ENCODE results near the gene CYP46A1.

Gene CYP46A1

DNA sequence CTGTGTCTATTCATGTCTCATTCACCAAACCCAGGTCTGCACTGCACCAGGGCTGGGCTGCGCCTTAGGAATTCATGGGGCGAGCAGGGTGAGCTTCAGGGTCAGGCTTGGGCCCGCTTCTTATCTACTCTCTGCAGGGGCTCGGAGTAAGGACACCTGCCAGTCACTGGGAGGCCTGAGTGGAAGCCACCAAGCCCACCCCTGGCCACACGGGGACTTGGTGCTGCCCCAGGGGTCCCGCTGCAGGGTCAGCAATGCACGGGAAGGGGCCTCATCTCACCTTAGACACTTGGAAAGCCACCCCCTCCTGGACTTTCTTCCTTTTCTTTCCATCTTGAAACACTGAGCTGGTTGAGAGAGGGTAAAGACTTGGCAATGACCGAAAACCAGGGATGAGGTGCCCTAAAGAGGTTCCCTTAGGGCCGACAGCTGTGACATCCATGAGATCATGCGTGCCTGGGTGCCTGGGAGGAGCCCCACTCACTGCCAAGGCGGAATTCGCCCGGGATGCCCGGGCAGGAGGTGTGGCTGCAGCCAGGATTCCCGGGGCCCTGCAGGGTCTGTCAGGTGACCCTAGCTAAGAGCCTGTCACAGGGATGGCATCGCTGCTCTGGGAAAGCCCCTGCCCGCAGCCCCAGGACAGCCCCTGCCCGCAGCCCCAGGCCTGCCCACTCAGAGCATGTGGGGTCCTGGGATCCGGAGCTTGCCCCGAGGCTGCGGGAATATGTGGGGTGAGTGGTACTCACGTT lies 63.7 kb downstream of the CYP46A1 start:
- DNase-seq = no peak

DNA sequence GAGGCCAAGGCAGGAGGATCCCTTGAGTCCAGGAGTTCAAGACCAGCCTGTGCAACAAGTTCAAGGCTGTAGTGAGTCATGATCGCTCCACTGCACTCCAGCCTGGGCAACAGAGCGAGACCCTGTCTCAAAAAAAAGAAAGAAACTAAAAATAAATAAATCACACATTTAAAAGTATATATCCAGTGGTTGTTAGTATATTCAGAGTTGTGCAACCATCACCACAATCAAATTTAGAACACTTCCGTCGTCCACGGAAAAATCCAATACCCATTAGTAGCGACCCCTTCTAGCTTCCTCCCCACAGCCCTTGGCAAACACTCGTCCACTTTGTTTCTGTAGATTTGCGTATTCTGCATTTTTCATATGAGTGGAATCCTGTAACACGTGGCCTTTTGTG lies 64.4 kb downstream of the CYP46A1 start:
- DNase-seq = no peak

DNA sequence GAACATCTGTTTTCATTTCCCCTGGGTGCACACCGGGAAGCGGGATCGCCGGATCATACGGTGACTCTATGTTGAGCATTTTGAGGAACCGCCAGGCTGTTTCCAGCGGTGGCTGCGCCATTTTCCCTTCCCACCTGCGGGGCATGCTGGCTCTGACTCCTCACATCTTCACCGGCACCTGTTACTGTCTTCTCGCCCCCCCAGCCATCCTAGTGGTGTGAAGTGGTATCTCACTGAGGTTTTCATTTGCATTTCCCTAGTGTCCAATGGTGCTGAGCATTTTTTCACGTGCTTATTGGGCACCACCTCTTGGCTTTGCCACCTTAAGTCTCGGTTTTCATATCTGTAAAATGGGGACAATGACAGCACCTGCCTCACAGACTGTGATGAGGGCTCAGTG lies 65.0 kb downstream of the CYP46A1 start:
- peak; percentile 36 for DNase-seq

DNA sequence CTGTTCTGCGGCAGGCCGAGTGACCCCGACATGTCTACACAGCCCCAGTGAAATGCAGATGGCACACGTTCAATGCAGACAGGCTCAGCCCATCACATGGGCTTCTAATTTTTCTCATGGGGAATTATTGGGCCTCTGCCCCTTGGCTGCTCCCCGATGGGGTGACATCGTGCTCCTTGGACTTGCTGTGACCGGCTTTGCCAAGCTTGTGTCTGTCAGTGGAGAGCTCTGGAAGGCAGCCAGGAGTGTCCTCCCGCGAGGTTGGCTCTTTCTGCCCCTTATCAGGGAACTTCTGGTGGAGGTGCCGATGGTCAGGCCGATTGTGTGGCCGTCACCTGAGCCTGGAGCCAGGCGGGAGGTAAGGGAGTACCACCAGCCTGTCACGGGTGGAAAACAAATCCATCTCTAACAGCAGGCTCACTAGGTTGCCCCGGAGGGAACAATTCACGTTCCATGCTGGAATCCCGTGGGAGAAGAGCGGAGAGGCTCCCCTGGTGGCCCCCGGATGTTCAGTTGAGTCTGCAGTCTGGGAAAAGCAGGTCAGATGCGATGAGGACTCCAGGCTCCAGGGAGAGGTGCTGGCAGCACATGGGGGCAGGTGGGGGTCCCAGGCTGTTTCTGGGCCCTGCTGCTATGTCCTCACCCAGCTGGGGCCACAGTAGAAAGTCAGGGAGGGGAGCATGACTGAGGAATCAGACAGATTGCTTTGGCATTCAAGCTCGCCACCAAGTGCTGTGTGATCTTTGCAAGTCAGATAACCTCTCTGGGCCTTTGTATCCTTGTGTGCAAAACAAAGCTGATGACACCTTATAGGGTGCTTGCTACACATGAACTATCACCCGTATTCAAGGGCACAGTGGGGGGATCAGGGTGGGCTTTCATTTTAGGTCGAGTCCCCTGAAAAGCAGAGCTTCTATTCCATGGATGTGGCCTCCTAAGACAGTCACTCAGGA lies 65.9 kb downstream of the CYP46A1 start:
- no peak for DNase-seq

DNA sequence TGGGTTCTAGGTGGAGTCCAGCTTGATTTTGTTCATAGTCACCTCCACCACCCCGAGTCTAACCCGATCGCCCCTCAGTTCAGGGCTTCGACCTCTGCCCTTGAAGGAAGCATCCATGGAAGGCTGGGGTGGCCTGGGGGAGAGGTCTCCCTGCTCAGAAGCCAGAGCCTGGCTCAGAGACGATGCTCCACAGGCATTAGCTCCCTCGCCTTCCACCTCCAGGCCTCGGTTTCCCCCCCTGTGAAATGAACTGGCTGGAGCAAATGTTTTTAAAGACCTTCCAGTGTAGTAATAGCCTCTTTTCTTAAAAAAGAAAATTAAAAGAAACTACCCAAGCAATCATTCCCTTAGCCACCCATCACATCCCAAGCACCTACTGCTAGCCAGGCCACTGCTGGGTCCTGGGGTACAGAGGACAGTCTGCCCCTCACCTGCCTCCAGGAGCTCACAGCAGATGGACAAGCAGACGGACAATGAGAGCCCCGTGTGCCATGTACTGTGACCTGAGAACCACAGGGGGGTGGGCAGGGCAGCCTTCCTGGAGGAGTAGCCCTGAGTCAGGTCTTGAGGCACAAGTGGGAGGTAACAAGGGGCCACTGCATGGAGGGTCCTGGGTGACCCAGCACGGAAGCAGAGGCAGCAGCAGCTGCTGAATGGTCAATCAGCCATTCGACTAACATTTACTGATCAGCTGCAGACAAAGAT lies 66.8 kb downstream of the CYP46A1 start:
- no peak for DNase-seq

DNA sequence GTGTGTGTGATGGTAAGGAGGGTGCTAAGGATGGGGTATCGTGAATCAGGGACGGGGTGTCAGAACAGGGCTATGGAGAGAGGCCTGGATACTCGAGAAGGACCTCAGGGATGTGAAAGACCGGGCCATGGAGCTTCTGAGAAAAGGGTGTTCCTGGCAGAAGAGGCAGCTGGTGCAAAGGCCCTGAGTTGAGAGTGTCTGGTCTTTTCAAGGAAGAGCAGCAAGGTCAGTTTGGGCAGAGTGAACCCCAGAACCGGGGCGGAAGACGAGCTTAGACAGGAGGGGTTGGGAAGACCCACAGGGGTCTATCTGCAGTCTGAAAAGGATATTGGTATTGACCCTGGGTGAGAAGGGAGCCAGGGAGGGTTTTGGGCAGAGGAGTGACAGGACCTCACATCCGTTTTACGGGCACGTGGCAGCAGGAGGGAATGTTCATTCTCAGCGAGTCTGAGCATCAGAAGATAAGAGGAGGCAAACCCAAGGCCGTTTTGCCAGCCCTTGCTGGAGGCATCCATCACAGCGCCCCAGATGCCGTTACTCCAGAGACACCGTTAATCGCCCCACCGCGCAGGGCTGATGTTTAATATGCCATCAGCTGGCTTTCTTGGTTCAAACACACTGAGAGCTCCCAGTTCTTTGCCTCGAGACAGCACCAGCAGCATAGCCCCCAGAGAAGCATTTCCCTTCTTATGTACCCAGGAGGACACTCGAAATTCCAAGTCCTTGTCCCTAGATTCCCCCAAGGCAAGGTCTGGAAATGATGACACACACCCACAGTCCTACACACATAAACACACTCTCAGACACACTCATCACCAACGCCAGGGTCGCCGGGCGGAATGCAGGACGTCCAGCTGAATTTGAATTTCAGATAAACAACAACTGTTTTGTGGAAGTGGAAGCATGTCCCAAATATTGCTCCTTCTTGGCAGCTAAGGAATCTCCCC lies 67.7 kb downstream of the CYP46A1 start:
- peak; percentile 7 for DNase-seq

DNA sequence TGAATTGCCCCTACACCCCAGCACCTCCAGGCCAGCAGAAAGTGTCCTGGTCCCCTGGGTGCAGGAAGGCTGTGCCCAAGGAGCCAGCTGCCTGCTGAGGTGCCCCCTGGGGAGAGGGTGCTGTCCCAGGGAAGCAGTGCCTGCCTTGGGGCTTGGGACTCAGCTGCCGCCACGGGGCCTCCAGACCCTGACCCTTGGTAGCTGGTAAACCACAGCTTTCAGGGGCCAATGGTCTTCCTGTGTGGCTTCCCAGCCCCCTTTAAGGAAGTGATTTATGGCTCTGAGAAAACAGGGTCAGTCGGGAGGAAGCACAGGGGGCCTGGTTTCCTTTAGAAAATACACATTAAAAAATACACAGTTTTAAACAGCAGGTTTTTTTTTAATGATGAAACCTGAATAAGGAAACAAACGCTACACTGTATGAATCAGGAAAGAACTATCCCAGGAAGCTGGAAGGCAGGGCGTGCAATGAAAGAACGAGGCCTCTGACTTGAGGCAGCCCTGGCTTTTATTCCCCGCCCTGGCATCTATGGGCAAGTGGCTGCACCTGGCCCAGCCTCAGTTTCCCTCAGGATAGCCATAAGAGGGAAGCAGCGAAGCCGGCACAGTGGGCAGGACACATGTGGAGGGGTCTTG lies 68.5 kb downstream of the CYP46A1 start:
- no peak for DNase-seq

DNA sequence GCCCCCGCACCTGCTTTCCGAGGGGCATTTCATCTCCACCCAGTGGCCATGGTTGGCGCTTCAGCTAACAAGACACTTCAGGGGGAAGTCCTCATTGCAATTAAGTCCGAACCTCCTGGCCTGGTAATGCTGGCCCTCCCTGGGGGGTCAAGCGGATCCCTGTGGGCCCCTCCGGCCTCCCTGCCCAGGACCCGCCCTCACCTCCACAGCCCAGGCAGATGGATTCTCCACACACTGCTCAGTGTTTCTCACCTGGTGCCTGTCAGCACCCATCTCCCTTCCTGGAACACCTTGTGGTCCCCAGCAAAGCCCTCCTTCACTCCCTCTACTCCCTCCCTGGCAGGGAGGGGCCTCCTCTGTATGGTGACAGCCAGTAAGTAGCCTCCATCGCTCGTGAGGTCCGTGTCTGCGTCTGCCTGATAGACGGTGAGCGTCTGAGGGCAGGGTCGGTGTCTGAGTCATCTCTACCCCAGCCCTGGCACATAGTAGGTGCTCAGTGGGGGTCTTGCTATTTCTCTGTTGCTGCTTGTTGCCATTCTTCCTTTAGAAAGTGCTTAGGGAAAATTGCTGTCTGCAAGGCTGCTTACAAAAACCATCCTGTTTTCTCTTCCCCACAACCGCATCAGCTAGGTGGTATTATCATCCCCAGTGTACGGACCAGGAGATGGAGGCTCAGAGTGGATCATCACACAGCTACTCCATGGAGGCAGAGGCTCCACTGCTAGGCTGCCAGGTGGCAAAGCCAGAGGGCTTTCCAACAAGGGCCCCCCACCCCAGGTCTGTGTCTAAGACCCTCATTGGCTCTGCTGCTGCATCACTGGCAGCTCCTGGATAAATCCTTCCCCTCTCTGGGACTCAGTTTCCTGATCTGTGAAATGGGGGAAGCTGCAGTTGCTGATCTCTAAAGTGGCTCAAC lies 69.4 kb downstream of the CYP46A1 start:
- DNase-seq = peak; percentile 48

DNA sequence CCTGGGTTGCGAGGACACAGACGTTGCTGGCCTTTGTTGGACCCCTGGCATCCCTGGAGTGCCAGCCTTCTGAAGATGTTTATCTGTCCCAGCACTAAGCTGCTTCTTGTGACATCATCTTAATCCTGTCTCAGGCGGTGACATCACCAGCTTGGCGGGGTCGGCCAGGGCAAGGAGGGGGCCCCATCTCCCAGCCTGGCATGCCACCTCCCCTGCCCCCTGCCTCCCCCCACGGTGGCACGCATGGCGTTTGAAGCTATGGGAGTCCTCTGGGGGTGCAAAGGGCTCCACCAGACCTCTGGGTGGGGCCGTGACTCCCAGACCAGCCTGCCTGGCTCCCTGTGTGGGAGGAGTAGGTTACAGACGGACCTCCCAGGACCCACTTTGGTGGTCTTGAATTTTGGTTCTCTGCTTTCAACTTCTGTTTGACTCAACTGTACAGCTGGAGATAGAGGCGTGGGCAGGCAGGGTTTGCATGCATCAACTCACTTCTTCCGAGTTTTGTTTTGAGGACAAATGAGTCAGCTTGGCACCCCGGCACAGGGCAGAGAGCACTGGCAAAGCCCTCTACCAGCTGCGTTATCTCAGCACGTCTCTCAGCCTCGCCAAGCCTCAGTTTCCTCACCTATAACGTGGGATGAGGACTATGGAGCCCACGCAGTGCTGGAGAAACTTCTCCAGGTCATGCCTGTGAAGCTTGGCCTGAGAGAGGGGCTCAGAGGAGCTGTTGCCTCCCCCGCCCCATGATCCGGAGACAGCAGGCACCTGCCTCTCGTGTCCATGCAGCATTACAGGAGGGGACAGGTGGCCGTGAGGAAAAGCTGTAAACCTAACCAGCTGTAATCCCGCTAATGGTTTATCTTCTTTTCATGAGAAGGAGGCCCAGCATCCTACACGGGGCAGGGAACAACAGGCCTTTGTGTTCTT lies 70.3 kb downstream of the CYP46A1 start:
- peak; percentile 93 for DNase-seq

DNA sequence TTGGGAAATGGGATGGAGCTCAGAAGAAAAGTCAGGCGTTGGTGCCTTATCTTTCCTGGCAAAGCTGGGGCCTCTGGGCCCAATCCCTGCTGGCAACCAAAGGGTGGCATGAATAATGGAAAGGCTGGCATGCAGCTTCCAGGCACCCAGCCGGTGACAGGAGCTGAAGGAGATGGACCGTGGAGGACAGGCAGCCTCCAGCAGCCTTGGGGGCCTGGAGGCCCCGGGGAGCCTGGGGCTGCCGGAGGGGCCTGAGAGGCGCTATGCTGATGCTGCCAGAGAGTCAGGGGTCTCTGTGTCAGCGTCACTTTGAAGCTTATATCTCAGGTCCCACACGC lies 70.9 kb downstream of the CYP46A1 start:
- DNase-seq = no peak

DNA sequence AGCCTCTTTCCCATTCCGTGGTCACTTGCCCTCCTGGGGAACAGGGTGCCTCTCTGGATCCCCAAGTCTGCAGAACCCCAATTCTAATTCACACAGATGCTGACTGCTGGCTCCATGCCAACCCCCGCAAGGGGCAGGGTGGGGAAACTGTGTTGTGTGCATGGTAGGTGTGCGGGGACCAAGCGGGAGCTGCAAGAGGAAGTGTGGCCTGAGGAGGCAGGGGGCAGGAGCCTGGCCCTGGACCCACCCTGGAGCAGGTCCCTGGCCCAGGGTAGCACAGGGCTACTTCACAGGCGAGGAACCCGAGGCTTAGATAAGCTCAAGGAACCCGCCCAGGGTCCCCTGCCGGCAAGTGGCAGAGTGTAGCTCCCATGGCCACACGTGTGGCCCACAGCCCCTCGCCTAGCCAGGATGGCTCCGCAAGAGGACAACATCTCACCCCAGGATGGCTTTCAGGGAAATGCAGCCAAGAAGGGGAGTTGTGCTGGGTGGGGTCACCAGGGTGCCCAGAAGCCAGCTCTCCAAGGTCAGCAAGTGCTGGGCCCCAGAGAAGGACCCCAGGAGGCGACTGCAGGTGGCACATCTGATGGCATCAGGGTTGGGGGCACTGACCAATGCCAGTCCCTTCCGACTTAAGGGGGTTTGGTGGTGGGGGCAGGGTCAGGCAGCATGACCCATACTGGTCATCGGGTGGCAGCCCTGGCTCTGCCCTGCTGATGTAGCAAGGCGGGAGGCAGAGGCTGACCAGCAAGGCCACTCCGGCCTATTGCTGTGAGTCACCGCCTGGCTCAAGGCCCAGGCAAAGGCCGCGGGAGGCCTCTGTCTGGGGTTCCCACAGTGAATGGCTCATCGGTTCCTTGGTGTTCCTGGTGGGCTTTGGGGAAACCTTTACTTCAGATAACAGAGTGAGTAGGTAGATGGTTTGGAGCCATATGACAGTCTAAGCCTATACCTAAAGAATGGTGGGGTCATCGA lies 71.8 kb downstream of the CYP46A1 start:
- no peak for DNase-seq

DNA sequence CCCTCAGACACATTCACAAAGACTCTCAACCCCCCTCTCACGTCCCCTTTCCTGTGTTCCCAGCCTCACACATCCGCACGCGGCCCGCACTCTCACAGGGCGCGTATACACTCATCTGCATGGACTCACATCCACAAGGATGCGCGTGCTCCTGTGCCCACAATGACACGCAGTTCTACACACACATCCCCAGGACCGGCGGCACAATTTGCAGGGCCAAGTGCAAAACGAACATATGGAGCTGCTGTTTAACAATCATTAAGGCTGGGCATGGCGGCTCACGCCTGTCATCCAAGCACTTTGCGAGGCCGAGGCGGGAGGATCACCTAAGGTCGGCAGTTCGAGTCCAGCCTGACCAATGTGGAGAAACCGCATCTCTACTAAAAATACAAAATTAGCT lies 72.7 kb downstream of the CYP46A1 start:
- no peak for DNase-seq

DNA sequence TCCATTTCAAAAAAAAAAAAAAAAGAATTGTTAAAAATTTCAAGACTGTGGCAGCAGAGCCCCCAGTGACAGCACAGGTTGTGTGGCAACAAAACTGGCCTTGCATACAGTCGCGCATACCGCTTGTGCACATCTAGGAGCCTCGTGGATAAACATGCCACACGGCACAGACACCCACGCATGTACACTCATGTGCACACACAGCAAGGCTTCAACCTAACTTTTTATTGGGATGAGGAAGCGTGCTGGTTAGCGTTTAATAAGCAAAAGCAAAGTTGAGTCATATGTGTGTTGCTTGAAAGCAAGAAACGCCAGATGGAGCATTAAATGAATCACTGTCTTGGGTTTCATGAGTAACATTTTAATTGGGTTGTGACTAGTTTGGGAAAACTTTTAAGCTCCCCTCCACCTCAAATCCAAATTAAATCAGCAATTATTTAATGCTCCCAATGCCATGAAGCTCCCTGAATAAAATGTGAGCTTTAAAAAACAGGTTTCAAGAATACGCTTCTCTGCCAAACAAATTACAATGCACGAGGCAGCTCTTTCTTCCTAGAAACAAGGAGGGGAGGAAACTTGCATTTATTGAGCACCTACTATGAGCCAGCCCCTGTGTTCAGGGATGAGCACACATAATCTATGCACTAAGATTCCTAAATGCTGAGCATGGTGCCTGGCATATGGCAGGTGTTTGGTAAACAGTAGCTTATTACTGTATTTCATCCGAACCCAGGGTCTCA lies 73.4 kb downstream of the CYP46A1 start:
- no peak for DNase-seq

DNA sequence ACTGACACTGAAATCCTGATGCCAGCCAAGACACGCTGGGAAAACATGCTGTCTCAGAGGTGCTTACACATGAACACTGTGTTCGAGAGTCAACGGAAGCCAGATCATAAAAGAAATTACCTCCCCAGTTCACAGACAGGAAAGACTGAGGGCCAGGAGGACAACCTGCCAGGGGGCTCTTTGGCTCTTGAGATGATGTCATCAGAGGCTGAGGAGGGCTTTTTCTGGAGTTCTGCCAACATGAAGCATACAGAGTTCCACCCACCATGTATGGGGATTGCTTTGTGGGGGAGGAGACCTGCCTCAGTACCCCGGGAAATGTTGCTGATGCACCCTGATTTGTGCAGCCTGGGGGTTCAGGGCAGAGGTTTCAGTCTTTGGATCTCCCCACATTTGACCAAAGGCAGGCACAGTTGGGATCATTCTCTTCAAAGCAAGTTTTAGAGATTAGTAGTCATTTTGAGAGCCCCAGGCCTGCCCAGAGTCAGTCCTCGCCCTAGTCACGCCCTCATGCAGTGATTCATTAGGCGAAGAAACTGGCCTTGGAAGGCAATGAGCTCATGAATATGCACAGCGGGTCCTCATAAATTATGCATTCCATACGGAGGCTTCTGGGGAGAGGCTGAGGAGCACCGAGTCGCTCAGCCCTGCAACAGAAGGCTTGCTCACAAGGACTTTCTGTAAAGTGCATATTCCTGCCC lies 74.2 kb downstream of the CYP46A1 start:
- DNase-seq = peak; percentile 14

DNA sequence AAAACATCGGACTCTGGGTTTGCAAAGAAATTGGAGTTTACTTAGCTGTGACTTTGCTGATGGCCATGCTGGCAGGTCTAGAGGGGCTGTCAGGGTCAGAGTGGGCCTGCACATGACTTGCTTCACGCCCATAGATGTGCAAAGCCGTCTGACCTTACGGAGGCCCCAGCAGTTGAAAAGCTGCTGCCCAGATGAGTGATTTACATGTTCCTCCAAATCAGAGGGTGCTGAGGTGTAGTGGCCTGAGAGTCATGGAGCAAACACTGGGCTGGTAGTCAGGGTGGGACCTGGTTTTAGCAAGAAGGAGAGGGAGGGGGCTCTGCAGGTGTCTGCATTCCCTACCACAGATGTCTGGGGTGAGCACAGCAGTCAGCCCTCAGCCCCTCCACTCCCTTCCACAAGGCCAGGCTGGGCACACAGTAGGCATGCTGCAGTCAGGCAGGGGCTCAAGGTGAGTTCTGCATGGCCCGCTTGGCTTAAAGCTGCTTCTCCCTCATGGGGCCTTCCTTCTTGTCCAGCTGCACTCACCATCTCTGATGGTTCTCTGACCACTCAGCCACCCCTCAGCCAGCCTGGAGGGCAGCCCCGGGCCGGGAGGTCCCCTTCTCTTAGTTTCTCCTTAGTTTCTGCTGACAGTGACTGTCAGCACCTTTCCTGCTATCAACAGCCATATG lies 74.9 kb downstream of the CYP46A1 start:
- no peak for DNase-seq

DNA sequence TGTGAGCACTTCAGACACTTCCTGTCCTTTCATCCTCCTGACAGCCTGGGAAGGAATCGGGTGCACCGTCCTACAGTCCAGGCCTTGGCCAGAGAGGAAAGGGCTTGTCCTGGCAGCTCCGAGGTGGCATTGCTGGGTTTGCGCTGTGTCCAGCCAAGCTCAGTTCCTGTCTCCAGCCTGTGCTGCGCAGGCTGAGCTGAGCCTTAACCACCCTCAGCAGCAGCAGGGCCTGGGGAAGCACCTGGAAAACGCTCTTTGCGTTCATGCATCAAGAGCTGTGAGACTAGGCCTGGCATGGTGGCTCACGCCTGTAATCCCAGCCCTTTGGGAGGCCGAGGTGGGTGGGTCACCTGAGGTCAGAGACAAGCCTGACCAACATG lies 75.4 kb downstream of the CYP46A1 start:
- DNase-seq = peak; percentile 26
